ENCODE results near the gene RYK.
"Not testable (repeated sequence)": the region's sequence is repeated elsewhere in the genome, so short reads cannot be mapped to it uniquely, and the experiment has no call there.

Gene RYK

GRCh38 chr3:134216851-134217250, 33.8 kb downstream of the RYK start:
- no peak for DNase-seq (ENCODE audit: low read depth in 2 of 2)

DNA sequence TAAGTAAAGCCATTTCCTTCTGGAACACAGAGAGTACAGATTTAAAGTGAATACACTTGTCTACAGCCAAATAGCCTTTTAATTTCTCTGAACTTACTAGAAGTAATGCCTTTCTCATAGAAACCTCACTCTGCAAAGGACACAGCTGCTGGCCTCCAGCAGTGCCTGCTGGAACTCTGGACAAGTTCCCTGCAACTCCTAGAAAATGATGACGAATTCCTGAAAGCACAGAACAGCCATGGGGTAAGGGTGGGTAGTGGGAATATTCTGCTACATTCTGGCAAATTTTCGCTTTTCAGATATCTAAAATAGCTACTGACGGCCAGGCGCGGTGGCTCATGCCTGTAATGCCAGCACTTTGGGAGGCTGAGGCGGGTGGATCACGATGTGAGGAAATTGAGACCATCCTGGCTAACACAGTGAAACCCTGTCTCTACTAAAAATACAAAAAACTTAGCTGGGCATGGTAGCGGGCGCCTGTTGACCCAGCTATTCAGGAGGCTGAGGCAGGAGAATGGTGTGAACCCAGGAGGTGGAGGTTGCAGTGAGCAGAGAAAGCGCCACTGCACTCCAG, 34.4 kb downstream of the RYK start:
- DNase-seq (ENCODE audit: low read depth in 2 of 2): no peak

- no peak for DNase-seq (ENCODE audit: low read depth in 2 of 2)
Observed at GRCh38 chr3:134214239-134214638, 36.4 kb downstream of the RYK start.

DNA sequence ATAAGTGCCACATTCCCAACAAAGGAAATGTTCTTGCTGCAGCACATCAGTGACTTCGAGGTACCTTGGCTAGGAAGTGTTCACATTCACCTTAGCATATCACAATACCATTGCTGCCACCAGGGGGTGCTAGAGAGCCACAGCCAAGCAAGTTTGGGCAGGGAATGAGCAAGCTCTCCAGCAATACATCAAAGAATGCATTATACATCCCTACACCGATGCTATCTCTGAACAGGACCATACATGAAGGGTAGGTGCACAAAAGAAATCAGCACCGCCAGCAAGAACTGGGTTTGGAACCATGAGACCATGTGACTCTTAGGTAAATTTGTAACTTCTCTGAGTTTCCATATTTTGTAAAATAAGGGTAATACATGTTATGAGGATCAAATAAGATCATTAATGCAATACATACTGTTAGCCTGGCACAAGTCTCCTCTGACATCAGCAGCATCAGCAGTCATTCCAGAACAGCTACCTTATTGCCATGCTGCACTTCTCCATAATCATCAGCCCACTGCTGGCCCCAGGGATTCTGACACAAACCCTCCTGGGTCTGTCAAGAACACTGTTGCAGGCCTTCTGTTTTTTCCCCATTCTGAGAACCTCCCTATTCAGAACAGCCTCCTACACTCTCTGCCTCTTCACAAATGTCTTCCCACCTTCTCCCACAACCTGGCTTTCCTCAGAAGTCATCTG, 37.5 kb downstream of the RYK start:
- DNase-seq (ENCODE audit: low read depth in 2 of 2): peak; percentile 90 to 92

DNA sequence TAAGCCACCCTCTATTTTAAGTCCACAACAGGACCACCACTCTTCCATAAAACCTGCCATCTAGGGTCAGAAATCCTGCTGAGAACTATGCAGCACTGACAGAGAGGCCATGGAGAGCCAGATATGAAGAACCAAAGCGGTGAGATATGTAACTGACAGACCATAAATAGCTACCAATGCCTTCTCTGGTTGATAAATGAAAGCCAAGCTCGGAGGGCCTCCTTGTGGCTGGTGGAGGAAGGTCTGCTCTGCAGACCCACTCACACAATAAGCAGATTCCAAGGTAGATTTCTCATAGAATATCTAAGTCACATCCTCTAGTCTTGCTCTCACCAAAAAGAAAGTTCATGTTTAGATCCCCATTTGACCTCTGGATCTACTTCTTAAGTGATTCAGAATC, 38.9 kb downstream of the RYK start:
- no peak for DNase-seq (ENCODE audit: low read depth in 2 of 2)

DNA sequence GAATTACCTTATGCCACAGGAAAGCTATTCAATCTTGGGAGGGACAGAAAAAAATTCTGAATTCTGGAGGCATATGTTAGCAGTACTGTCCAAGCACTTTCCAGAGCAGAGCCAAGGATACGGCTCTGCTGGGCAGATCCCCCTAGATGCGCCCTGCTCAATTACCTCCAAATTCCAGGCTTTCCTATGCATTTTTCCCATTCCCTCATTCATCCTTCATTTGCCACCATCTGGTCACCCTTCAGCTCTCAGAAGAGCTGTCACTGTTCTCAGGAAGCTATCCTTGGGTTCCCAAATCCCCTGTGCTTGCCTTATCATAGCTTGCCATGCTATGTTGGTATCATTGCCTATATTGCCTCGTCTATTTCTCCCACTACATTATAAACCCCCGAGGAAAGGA, 45.2 kb downstream of the RYK start:
- DNase-seq (ENCODE audit: low read depth in 2 of 2): no peak

DNA sequence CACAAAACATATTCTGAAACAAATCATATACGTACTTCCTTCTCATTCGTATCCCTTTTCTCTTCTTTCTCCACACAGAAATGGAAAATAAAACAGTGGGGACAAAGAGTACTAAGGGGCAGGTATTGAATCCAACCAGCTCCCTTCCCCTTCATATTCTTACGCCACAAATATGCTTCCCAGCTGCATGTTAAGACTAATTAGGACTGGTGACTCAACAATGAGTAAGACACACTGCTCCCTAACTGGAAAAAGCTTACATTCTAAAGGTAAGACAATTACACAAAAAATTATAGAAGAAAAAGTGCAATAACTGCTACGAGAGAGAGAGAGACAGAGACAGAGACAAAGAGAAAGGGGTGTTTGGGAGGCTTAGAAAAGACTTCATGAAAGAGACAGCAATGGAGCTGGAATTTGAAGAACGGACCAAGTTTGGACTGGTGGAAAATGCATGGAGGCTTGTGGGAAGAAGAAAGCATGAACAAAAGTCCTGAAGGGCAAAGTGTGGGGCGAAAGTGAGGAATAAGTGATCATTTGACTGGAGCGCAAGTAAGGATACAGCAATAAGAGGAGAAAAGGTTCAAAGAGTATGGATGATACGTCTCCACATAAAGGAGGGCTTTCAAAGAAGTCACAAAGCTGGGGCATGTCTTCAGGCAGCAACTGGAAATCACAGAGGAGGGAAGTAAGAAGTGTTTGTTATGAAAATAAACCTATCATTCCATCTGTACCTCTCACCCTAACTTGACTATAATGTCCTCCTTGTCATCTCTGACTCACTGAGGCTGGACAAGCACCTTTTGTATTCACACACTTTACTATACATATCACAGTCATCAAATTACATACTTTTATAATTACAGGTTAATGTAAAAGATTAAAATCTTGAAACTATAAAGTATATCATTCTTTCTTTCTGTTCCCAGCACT, 49.2 kb downstream of the RYK start:
- no peak for DNase-seq (ENCODE audit: low read depth in 2 of 2)

DNA sequence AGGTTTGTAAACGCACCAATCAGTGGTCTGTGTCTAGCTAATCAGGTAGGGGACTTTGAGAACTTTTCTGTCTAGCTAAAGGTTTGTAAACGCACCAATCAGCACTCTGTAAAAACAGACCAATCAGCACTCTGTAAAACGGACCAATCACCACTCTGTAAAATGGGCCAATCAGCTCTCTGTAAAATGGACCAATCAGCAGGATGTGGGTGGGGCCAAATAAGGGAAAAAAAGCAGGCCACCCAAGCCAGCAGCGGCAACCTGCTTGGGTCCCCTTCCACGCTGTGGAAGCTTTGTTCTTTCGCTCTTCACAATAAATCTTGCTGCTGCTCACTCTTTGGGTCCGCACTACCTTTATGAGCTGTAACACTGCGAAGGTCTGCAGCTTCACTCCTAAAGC, 50.8 kb downstream of the RYK start:
- DNase-seq (ENCODE audit: low read depth in 2 of 2): not testable (repeated sequence)

DNA sequence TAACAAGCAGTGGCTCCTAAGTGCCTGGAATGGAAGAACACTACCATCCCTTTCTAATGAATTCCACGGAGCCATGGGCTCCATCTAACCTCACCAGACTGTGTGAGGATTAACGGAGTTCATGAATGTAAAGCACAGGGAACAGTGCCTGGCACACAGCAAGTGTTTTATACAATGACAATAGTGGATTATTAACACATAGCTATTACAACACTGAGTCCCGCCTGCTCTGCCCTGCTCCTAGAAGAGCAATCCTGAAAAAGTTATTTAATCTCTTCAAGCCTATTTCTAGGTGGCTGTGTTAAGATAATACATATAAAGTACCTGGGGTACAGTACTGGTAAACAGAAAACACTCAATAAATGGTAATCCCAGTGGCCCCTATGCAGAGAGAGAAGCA, 51.4 kb downstream of the RYK start:
- no peak for DNase-seq (ENCODE audit: low read depth in 2 of 2)

GRCh38 chr3:134198414-134198813, 52.2 kb downstream of the RYK start:
- no peak for DNase-seq (ENCODE audit: low read depth in 2 of 2)

DNA sequence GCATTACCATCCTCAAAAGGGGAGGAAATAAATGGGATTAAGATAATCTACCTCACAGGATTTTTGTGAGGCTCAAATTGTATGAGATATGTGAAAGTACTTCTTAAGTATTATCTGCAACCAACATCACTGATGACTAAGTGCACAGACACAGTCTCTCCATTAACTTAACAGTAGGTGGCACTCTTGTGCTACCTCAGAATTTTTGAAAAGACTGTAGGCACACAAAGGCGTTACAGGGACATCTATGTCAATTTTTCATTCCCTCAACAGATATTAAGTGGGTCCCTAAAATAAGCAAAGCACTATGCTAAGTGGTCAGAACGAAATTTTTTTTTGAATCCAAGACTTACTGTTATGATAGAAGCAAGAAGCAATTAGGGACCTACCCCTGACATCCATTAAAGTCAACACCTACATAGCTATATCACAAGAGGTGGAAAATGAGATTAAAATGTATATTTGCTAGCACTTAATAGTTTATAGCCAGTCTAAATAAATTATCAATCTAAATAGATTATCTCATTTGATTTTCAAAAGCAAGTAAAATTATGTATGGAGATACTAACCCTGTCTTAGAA, 52.9 kb downstream of the RYK start:
- peak in 1 of 2 donors; percentile 15 for DNase-seq (ENCODE audit: low read depth in 2 of 2)

DNA sequence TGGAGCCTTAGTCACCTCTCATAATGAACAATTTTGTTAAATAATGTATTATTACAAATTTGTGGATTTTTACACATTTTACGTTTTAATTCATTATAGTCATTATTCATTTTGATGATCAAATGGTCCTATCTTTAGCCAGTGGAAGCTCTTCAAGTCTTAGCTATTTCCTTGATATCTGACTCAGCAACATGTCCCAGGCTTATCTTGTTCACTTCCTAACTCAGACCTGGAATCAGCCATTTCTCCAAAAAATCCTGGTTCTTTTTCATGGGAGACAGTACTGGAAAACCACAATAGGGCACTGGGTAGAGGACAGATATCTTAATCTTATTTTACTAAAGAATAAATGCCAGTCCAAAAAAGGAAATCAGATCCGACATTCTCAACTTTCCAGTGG, 56.4 kb downstream of the RYK start:
- DNase-seq (ENCODE audit: low read depth in 2 of 2): no peak

DNA sequence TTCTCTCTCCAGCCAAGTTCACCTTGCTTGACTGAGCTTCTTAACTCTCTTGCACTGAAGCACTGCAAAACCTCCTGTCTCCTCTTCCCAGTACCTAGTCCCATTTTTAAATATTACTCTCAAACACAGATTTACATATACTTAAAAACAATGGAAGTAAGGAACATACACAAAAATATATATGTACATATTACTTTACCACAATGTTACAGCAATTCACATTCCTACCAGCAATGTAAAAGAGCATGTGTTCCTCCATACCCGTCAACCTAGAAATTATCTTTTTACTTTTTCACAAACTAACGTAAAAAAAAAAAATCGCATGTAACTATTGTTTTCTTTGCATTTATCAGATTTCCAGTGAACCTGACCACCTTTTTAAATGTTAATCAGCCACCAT, 60.4 kb downstream of the RYK start:
- DNase-seq (ENCODE audit: low read depth in 2 of 2): no peak

DNA sequence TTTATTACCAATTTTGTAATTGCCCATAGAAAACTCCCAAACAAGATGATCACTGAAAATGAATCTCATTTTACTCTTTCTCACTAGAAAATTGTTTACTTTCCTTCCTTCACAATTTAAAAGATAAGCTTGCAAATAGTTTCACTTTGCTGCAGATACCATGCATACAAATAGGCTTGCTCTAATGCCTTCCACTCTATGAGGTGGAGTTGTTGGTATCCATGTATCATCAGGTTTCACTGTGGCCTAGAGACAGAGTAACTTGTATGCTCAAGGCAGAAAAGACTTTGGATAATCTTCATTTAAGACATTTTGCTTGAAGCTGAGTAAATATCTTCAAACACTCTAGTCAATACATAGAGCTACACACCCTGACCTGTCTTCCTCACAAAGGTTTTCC, 60.8 kb downstream of the RYK start:
- no peak for DNase-seq (ENCODE audit: low read depth in 2 of 2)

- DNase-seq (ENCODE audit: low read depth in 2 of 2): no peak
Observed at GRCh38 chr3:134186391-134186790, 64.3 kb downstream of the RYK start.

DNA sequence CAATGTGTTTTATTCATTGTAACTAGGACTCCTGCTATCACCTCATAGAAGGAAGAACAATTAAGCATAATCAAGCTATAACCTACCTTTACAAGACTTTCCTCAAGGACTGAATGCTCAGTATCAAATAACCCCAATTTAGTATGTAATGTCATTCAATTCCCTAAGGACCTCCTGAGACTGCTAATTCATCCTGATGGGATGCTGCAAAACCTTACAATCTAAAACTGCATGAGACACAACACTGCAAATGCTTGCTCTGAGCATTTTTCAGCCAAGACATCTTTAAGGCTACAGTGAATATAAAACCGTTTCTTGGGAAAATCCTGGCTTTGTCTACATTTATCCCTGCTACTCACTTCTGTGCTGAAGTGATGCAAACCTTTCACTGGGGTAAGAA, 69.9 kb downstream of the RYK start:
- DNase-seq (ENCODE audit: low read depth in 2 of 2): no peak

- no peak for DNase-seq (ENCODE audit: low read depth in 2 of 2)
Observed at GRCh38 chr3:134179508-134179907, 71.2 kb downstream of the RYK start.

DNA sequence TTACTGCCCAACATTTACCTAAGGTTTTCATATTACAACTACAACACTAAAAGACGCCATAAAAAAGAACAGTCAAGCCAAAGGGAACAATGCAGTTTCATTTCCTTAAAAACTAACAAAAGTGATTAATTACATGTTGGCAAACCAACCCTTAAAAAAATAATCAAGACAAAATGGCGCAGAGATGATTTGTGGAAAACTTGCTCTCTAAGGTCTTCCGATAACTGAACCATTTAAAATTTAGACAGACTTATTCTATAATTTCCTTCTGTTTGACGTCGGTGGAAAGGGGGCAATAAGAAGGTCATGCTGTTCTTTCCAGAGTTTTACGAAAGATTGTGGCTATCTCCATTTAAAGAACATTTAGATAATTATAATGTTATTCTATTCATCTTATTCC, 87.6 kb downstream of the RYK start:
- DNase-seq (ENCODE audit: low read depth in 2 of 2): no peak

DNA sequence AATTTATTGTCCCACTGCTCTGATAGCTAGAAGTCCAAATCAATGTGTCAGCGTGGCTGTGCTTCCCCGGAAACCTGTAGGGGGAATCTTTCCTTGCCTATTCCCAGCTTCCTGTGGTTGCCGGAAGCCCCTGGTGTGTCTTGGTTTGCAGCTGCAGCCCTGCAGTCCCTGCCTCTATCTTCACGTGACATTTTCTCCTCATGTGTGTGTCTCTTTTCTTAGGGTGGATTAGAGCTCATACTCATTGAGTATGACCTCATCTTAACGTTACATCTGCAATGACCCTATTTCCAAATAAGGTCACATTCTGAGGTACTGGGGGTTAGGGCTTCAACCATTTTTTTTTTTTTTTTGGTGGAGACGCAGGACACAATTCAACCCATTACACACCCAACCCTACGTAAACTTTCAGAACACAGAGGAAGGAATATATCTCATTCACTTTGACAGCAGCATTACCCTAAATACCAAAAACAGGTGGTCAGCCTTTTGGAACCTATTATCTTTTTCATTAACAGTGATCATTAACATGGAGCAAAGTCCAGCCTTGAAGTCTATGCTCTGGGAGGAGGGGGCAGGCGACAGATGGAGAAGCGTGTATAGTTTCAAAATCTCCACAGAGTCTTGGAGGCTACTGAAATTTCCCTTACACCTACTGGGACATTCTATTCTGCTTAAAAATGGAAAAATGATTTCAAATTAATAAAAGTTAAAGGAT, 88.6 kb downstream of the RYK start:
- no peak for DNase-seq (ENCODE audit: low read depth in 2 of 2)

GRCh38 chr3:134155446-134155845, 95.2 kb downstream of the RYK start:
- DNase-seq (ENCODE audit: low read depth in 2 of 2): no peak

DNA sequence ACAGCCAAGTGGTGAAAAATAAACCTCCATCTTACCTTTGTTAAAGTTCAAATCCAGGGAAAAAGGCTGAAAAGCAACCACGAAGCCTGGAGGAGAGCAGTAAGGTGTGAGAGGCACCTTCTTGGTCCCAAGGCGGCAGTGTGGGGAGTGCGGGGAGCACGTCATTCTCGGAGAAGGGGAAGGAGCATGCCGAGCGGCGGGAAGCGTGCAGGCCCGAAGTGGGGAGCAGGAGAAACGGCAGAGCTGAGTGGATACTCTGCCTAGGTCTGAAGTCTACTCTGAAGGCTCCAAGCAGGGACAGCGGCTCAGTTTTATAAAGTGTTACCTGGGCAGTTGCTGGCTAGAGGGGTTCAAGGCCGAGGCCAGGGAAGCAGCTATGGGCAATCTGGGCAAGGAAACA, 96.9 kb downstream of the RYK start:
- no peak for DNase-seq (ENCODE audit: low read depth in 2 of 2)

- no peak for DNase-seq (ENCODE audit: low read depth in 2 of 2)
Observed at GRCh38 chr3:134150476-134150875, 100.2 kb downstream of the RYK start.

Data from activated CD4-positive, alpha-beta T cell treated with anti-CD3 and anti-CD28 coated beads for 24 hours (primary cell).